Activated CD4-positive, CD25-positive, alpha-beta regulatory T cell treated with anti-CD3 and anti-CD28 coated beads, Interleukin-2, amount 50 U/mL, for 16 hours (primary cell): ENCODE data around the gene CCSER1.

Experiments
- DNase-seq: peaks from one replicate; pipeline ENCODE4 v3.0.0-alpha.2; 2020; ENCODE audit warnings: low read depth, low spot score

The CCSER1 gene

DNA sequence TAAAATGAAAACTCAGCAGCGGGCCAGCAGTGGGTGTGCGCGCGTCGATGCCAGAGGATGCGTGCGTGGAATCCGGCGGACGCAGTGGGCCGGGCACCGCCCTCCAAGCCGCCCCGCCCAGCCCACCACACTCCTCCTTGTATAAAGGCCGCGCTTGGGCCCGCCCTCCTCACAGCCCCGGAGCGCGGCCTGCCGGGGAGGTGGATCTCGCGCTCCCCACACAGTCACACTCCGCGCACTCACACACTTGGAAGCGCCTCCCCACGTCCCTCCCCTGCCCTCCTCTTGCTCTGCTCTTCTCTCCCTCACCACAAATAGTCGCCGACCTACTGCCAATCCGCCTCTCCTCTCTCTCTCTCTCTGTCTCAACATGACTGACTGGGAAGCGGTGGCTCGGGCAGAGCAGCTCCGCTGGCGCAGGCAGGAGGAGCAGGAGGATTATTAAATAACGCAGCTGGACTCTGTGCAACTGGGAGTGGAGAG is at the start of gene CCSER1:
CCSER1 (plus strand) TSS at position 172 of the 483 bp plus-strand sequence.
- DNase-seq = no peak

DNA sequence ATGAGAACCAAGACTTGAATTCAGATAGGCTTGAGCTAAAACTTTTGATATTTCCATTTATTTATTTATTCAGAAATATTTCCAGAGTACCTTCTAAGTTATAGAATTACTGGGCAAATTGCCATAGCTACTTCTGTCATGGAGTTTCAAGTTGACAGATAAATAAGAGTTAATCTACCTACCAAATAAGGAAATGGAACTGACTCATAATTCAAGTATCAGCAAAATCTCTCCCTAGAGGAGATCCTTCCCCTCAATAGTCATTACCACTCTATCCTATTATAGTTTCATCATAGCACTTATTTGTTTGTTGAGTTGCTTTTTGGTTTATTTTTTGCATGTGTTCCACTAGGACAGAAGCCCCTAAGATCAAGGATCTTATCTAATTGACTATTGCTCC is 48.8 kb upstream of the CCSER1 start:
- DNase-seq = no peak

DNA sequence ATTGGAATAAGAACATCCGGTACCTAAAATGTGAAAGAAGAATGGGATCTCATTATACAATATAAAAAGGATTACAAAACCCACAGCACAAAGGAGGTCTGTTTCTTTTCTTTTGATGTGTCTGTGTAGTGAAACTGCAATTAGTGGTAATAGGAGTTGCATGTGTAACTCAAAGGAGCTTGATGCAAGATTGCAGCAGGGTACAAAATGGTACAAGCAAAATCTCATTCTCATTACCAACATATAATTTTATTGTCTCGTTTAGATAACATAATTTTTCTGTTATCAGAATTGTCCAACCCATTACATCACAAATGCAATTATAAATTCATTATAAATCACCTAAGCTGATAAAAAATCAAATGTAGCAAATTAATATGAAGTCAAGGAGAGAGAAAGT is 47.1 kb upstream of the CCSER1 start:
- DNase-seq = no peak

DNA sequence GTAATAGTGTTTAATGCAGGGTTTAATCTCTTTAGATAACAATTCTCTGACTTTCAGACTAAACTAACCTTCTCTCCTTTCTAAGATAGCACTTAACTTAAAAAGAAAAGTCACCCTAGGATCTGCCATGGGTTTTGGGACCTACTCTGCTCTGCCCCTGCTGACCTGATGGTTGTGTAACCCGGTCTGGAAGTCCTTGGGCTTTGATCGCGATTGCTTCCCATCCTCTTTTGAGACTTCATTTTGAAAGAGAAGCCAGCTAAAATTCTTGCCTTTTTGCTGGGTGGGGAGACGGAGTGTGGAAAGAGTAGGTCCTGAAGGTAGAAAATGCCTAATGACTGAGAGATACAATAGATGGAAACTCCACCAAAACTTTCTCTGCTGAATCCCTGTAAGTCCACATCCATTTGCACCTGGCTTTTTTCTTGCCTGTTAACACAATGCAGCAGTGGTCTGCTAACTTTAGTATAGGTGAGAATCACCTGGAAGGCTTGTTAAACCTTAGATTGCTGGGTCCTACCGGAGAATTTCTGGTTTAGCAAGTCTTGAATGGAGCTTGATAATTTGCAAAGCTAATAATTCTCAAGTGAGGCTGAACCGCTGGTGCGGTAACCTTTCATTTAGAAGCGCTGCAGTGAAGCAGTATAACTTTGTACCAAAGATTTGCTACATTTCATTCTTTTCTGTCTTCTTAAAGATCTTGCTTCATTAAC is 45.6 kb upstream of the CCSER1 start:
- no peak for DNase-seq

DNA sequence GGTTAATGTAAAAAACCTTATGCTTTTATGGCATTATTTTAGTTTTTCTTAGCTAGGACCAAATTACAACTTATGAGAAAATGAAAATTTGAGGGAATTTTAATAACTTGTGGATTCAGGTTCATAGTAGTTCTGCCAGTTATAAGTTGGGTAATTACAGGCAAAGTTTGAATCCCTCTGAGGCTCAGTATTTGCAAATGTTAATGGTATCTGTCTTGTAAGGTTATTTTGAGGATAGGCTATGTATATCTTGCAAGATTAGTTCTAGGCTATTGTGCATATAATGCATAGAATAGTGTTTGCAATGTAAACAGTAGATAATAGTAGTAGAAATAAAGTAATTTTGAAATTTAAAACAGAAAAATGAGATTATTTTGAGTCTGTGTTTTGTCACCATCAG is 44.7 kb upstream of the CCSER1 start:
- no peak for DNase-seq

DNA sequence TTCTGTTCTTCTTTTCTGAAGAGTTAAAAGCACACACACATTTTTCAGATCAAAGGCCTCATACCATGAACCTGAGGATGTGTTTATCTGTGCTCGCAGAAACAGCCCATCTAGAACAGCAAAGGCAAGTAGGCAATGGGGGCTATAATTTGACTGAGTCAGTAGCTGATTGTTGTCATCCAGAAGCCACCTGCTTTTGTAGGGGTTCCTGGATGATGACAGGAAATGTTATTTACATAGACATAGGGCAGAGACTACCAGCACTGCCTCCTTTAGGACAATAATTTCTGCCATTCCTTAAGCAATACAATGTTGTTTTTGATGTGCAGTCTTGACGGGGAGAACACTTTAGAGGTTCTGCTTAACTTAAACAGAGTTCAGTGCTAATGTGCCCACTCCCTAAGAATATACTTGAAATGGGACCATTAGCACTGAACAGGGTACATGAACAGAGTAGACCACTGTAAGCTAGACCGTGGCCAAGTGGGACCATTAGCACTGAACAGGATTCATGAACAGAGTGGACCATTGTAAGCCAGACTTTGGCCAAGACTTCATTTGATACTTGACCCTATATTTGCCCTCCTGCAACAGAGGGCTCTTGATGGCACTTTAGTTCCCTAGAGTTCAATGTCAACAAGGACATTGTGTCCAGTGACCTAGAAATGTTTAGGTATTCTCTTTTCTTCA is 42.8 kb upstream of the CCSER1 start:
- no peak for DNase-seq

DNA sequence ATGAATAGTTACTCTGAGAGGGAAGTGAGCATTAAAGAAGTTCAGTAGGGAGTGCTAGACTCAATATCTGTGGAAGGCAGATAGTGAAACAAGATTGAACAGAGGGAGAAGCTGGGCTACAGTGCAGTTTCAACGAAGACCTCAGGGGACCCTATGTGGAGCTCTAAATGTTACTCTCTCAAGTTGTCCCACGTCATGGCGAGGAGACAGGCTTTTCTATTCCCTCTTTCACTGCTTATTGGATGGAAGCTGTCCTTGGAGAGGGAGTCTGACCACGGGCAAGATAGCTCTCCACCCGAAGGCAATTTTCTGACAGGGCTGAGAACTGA is 42.3 kb upstream of the CCSER1 start:
- no peak for DNase-seq

DNA sequence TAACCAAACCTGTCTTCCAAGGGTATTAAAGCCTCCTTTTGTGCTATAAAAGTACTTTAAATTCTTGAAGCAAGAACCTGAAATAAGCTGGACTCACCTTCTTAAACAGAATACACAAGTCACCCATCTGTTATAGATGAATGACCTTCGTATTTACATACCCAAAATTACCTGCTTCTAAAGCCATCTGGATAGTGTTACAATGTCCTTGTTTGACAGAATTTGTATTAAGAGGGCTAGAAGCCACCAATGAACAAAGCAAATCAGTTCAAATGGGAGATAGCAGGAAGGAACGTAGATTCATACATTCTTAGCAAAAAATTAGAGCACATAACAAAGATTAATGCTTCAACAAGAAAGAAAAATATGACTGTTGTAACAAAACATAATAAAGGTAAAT is 33.7 kb upstream of the CCSER1 start:
- DNase-seq = no peak

DNA sequence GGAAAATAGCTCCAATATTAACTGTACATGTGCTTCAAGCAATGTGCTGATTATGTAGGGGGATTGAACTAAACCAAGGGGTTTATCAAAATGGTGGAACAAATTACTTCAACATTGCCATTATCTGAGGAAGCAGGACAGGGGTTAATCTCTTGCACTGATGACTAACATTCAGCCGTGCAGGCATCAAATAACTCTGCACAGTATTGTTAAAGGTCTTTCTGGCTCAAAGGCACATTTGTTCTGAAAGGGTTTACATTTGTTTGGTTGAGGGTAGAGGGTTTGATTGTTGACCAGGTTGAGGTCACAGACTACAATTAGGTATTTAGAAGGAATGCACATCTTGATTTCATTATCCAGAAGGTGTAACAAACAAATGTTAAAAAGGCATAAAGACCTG is 32.2 kb upstream of the CCSER1 start:
- DNase-seq = no peak

DNA sequence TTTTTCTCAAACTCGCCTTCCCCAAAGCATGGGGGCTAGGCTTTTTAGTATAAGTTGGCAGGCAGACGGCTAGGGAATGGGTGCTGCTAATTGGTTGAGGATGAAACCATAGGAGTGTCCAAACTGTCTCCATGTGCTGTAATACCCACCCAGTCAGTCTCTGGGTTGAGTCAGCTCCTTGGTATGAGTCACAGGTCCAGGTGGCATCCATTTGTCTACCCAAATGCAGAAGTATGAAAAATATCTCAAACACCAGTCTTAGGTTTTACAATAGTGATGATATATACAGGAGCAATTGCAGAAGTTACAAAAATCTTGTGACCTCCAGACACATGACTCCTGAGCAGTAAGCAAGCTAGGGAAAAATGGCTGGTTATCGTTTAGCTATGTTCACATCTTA is 27.4 kb upstream of the CCSER1 start:
- no peak for DNase-seq

DNA sequence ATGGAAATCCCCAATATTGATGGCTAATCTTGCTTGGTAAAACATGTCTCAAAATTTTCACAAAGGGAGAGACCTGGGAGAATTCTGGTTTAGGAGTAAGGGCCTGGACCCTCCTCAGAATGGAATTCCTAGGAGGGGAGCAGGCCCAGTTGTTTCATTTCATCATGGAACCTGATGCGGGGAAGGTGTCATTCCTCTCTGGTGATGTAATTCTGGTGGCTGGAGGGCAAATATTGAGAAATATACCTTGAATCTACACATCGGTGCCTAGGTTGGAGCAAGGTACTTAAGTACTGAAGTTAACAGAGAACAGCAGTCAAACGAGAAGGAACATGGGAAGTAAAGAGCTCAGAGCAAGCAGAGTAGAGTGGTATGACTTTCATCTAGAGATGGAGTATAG is 23.2 kb upstream of the CCSER1 start:
- no peak for DNase-seq

DNA sequence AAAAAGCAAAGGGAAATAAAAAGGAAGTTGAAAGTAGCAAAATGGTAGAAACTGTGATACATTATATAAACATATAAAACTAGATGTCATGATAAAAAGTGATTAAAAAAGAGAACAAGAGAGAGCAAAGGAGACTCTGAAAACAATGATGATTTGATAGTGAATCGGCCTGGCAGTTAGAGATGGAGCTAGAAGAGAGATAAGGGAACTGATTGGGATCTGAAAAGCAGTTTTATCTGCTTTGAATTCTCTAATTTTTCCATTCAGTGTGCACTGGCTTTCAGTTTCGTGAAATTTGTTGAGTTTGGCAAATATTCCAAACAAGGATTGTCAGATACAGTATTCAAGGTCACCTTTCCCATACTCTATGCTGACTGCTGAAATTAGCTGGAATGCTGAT is 21.9 kb upstream of the CCSER1 start:
- no peak for DNase-seq

DNA sequence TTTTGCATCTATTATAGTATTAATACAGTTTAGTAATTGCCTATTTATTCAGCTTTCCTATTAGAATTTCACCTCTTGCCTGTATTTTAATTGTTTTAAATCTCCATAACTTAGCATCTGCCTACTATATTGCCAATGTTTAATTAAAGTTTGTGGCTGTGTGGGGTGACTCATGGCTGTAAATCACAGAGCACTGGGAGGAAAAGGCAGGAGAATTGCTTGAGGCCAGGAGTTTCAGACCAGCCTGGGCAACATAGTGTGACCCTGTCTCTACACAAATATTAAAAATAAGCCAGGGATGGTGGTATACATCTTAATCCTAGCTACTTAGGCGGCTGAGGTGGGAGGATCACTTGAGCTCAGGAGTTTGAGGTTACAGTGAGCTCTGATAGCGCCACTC is 14.5 kb upstream of the CCSER1 start:
- no peak for DNase-seq

DNA sequence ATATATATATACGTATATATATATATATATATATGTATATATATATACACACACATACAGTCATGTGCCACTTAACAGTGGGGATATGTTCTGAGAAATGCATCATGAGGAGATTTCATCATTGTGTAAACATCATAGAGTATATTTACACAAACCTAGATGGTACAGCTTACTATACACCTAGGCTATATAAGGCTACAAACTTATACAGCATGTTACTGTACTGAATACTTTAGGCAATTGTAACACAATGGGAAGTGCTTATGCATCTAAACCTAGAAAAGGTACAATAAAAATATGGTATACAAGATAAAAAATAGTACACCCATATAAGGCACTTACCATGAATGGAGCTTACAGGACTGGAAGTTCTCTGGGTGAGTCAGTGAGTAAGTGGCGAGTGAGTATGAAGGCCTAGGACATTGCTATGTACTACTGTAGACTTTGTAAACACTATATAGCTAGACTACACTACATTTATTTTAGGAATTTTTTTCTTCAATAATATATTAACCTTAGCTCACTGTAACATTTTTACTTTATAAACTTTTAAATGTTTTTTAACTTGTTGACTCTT is 13.2 kb upstream of the CCSER1 start:
- no peak for DNase-seq

DNA sequence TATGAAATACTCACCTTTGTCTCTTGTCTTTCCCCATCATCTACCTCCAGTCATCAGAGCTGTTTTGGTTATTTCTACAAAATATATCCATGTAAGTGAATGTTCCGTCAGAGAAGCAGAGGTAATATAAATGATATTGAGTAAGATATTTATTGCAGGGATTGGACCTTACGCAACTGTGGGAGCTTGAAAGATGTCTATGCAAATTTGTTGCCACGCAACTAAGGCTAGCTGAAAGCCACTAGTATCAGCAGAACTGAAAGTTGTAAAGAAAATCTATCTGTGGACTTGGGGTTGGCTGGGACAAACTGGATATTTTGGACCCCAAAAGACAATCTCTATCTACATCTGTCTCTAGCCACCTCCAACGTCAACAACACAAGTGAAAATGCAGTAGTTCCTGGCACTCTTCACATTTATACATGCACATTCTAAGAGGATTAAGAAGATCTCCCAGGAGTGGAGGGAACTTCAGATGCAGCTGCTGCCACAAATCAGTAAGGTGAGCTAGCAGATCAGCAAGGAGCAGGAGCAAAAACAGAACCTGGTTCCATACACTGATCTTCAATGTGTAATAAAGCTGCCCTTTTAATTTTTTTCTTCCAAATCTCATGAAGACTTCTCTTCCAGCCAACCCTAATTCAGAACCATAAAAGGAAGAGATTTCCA is 8.5 kb upstream of the CCSER1 start:
- DNase-seq = no peak

DNA sequence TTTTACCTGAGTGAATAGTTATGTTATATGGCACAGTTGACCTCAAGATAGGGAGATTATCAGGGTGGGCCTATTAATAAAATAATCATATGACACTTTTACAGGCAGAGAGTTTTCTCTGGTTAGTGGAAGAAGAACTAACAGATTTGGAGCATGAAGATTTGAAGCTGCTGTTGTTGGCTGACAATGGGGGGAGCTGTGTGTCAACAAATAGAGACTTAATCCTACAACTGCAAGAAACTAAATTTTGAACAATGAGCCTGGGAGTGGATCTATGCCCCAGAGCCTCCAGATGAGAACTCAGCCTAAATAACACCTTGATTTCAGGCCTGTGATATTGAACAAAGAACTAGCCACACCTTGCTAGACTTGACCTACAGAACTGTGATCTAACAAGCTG is 7.2 kb upstream of the CCSER1 start:
- DNase-seq = no peak

DNA sequence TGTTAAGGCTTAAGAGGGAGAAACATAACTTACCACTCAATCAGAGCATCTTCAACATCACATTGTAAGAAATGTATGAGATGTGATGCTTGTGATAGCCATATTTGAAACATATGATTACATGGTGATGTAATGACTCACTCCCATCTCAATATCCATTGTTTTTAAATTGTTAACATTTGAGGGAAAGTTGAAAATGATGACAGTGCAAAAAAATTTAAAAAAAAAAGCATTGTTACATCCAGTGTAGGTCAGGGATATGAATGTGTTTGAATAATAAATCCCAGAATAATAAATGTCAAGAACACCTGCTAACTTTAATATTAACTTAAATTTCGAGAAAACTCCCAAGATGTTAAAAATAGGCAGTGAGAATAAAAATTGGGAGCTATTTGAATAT is 6.4 kb upstream of the CCSER1 start:
- no peak for DNase-seq

DNA sequence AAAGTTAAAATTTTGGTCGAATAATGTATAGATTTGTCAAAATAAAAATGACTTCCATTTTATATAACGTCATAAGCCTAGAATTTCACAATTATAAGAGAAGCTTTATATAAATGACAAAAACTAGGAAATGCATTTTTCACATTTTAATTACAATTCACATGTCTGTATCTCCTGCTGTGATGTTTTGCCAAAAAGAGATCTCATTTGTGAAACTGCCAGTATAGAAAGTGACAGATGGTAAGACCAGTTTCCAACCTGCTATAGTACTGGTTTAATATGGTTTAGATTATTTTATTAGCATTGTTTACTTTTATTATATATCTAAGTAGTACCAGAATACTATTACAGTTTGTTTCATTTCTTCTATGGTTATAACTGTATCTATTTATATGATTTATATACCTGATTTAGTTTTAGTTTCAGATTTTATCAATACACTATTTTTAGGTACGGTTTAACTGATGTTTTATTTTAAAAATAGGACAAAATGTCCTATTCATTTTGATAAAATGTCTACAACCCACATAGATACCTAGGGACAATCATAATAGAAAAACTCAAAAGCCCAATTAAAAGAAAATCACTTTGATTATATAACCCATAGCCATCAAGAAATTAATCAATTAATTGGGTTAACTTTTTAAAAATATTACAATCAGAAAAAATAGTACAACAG is 5.4 kb upstream of the CCSER1 start:
- no peak for DNase-seq

DNA sequence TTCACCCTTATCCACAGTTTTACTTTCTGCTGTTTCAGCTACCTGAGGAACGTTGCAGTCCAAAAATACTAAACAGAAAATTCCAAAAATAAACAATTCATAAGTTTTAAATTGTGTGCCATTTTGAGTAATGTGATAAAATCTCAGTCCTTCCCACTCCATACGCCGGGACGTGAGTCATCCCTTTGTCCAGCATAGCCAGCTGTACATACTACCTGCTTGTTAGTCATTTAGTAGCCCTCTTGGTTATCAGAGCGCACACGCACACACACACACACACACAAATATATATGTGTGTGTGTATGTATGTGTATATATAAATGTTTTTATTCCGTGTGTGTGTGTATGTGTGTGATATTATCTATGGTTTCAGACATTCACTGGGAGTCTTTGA is 4.8 kb upstream of the CCSER1 start:
- no peak for DNase-seq

DNA sequence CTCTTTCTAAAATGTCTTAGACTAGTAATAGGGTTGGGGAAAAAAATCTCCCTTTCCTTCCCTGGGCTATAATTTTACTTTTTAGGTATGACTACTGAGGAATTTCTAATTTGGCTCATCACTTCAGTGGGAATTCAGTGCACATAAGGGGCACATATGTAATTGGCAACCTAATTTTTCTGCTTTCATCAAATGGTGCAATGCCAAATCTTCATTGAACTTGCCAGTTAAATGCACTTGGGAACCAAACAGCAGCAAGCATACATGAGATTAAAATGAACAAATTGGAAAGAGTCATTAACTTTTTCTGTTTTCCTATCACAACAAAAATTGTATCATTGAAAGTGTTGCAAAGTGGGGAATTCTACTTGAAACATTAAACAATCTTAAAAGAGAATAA is 2.9 kb upstream of the CCSER1 start:
- no peak for DNase-seq

DNA sequence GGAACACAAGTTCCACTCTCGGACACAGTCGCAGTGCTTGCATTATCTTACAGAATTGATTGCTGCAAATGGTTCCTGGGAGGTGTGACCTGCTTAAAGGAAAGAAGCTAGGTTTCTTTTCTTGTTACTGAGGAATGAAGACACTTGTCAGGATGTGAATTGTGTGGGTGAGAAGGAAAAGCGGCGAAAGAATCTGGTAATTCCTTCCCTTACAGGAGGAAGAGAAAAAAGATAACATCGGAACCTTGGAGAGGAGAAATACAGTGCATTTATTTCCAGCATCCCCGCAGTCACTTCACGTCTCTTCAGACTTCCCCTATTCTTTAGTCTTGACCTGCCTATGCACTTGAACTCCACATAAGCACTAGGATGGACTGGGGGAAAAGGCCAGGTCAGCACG is 389 bp upstream of the CCSER1 start:
- DNase-seq = no peak

DNA sequence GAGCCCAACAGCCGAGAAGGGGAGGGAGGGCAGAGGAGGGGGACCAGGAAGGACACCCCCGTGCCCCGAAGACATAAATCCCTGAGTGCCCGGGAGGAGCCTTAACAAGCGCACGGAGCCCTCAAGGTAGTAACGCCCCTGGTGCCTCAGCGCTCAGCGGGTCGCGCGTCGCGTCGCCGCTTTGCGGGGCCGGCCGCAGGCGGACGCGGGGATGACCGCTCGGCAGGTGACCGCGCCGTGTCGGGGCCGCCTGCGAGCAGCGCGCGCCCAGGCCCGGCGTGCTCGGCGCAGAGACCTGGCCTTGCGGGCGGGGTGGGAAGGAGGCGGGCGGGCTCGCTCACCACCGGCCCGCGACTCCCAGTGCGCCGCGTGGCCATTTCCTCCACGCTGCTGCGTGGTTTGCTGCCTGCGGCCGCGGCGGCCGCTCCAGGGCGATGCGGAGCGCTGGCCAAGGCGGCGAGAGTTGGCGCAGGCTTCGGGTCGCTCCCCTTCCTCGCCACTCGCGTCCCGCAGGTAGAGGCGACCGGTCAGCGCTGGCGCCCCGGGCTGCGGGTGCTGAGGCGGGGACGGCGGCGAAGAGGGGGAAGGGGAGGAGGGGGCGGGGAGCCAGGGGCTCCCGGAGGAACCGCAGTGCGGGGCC is 632 bp downstream of the CCSER1 start:
- DNase-seq = no peak
